ENCODE measurements around the gene PRMT1.

Gene PRMT1

GRCh38 chr19:49730166-49730565 is 53.1 kb downstream of the PRMT1 start:
- no peak for DNase-seq
